ENCODE data around the gene TAC4.
"Not testable (repeated sequence)": the region's sequence is repeated elsewhere in the genome, so short reads cannot be mapped to it uniquely, and the experiment has no call there.

The TAC4 gene

DNA sequence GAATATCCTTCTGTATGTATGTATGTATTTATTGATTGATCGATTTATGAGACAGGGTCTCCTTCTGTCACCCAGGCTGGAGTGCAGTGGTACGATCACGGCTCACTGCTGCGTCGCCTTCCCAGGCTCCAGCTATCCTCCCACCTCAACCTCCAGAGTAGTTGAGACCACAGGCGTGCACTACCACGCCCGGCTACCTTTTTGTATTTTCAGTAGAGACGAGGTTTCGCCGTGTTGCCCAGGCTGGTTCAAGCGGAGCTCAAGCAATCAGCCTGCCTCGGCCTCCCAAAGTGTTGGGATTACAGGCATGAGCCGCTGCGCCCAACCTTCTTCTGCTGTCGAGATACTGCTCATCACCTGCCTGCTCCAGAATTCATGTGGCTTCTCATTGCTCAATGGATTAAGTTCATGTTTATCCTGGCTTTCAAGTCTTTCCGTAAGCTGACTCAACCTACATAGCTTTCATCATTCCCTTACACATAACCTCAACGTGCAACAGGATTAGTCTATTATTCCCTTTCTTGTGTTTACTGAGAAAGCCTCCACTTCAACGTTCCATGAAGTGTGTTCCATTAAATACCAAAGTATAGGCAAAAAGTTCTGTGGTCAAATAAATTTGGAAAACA is 13.6 kb downstream of the TAC4 start:
- H3K4me3 ChIP-seq (ENCODE audit: low read length) = no peak overlapping the region
- TF ChIP-seq CTCF (conservative IDR thresholded peaks at IDR 0.05; ENCODE audit: low read length) = no peak
- no peak for DNase-seq (ENCODE audit: low read depth)

DNA sequence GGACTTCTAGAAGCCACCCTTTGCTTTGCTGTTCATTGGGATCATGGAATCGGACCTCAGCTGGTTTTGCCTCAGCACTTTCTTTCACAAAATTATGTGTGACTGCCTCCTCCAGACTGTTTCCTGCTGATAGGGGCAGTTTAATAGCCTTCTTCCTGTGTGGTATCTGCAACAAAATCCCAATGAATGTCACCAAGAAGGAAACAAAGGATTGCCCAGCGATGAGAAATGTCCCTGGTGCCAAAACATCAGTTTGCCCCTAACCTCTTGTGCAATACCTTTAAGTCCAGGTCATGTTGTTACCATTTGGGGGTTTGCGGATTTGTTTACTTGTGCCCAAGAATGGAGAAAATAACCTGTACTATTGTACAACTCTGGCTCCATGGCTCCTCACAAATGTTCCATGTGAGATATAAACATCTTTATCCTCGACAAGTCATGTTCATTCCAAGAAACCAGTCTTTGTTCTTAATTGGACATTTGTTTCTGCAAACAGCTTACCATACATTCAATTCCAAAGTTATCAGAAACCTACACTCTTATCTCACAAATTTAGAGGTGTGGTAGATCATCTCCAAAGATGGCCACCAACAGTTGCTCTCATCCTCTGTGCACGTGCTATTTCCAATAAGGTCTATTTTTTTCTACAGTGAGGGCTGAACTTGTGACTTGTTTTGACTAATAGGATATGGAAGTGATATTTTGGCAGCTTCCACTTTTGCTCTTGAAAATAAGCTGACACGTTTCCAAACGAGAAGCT is 14.8 kb downstream of the TAC4 start:
- no peak overlapping the region for H3K4me3 ChIP-seq (ENCODE audit: low read length)
- no peak for DNase-seq (ENCODE audit: low read depth)
- TF ChIP-seq CTCF (conservative IDR thresholded peaks at IDR 0.05; ENCODE audit: low read length) = no peak

- TF ChIP-seq CTCF (conservative IDR thresholded peaks at IDR 0.05; ENCODE audit: low read length) = no peak
- no peak for DNase-seq (ENCODE audit: low read depth)
- H3K4me3 ChIP-seq (ENCODE audit: low read length) = no peak overlapping the region
These were observed 17.3 kb downstream of the TAC4 start for GRCh38 chr17:49830605-49831004.

GRCh38 chr17:49829026-49829425 is 18.8 kb downstream of the TAC4 start:
- TF ChIP-seq CTCF (conservative IDR thresholded peaks at IDR 0.05; ENCODE audit: low read length) = no peak
- DNase-seq (ENCODE audit: low read depth) = no peak
- no peak overlapping the region for H3K4me3 ChIP-seq (ENCODE audit: low read length)

DNA sequence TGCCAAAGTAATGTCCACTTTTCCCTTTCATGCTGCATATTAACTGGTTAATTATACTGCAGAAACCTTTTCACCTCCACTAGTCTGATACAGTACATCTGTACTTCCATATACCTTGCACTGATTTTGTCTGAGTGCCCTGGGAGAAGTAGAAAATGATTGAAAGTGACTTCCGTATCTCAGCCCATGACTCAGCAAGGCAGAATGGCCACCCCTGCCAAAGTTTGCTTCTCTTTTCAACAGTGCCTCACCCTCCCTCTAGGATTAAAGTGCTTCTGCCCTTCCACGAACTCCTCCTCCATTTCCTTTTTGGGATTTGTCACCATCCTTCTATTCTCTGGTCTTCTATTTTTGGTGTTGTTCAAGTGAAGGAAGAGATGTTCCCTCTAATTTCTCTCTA is 19.5 kb downstream of the TAC4 start:
- H3K4me3 ChIP-seq (ENCODE audit: low read length) = not testable (repeated sequence)
- peak; percentile 45 for DNase-seq (ENCODE audit: low read depth)

DNA sequence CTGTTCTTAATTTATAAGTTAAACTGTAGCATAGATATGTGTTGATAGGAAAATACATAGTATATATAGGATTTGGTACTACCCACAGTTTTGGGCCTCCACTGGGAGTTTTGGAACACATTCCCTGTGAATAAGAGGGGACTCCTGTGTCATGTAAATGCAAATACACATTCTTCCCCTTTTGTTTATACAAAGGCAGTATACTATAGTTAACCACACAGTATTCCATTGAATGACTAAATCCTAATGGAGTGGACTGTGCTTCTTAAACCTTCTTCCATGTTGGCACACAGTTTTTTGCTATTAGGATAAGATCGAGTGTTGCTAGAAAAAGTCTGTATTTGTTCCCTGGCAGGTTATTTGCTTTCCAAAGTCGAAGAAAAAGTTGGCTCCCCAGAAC is 22.2 kb downstream of the TAC4 start:
- no peak for TF ChIP-seq CTCF (conservative IDR thresholded peaks at IDR 0.05; ENCODE audit: low read length)
- no peak overlapping the region for H3K4me3 ChIP-seq (ENCODE audit: low read length)
- DNase-seq (ENCODE audit: low read depth) = no peak

GRCh38 chr17:49823614-49824013 is 24.3 kb downstream of the TAC4 start:
- peak; percentile 81 for DNase-seq (ENCODE audit: low read depth)
- H3K4me3 ChIP-seq (ENCODE audit: low read length) = no peak overlapping the region
- TF ChIP-seq CTCF (conservative IDR thresholded peaks at IDR 0.05; ENCODE audit: low read length) = no peak

Measured in AG10803 (cell line).